Esophagus squamous epithelium (tissue), 5 donors: ENCODE data around the gene LTBP3. TPM values are rescaled to one million over a fixed set of nuclear protein-coding genes. Genes with fewer than 3 reads are reported as not detected.

Experiments
- DNase-seq: peaks from one replicate; lab custom pipeline; 2025; lab: John Stamatoyannopoulos, UW
- H3K27ac ChIP-seq, 4 donors: fragments of 200-600 bp; sonication (generic); one replicate each; pipeline ENCODE4 v1.5.1; 2016 to 2019; ENCODE audit warnings: mild to moderate bottlenecking in 1 of 4
- H3K27me3 ChIP-seq, 4 donors: fragments of 200-600 bp; sonication (generic); 1 replicate in 3 of 4; 2 replicates in 1 of 4; pipeline versions ENCODE4 v1.5.1 to v1.6.0; 2017 to 2021; ENCODE audit warnings: antibody characterized with exemption in 1 of 4
- H3K36me3 ChIP-seq, 3 donors: fragments of 200-600 bp; sonication (generic); one replicate each; pipeline ENCODE4 v1.5.1; 2016 to 2019
- H3K4me1 ChIP-seq, 3 donors: fragments of 200-600 bp; sonication (generic); one replicate each; pipeline ENCODE4 v1.5.1; 2017 to 2019
- H3K4me3 ChIP-seq, 4 donors: fragments of 200-600 bp; sonication (generic); 1 replicate in 3 of 4; 2 replicates in 1 of 4; pipeline ENCODE4 v1.5.1; 2016 to 2019; ENCODE audit warnings: mild to moderate bottlenecking in 2 of 4, moderate library complexity in 1 of 4
- H3K9me3 ChIP-seq, 3 donors: fragments of 200-600 bp; sonication (generic); one replicate each; pipeline ENCODE4 v1.5.1; 2016 to 2019
- CTCF ChIP-seq, 6 experiments: fragments of 450-650 bp in 4 of 6; fragments of 200-600 bp in 2 of 6; sonication (generic) in 2 of 6; IDR thresholded peaks; one replicate each; pipeline ENCODE4 v1.5.1; 2016 to 2019; ENCODE audit warnings: antibody characterized with exemption in 6 of 6, mild to moderate bottlenecking in 4 of 6, moderate library complexity in 4 of 6
- POLR2A ChIP-seq, 4 donors: fragments of 450-650 bp; IDR thresholded peaks; one replicate each; pipeline ENCODE4 v1.6.1; 2017; ENCODE audit warnings: antibody characterized with exemption in 4 of 4, mild to moderate bottlenecking in 4 of 4, moderate library complexity in 3 of 4
- WGBS, 2 donors: methylation state at CpG; one replicate each; pipeline ENCODE4 v1.1.5; 2018; 5-methylcytosine and 5-hydroxymethylcytosine counted together
- intact Hi-C: fragments of 100-400 bp; cut with DNase I; formaldehyde crosslinking; loops from one replicate; pipeline ENCODE4 v1.15.0; 2022
- total RNA-seq, 4 donors: library from RNA; depleted of rRNA; stranded (reverse); fragments of >200 nt; gene quantifications; one replicate each; pipeline ENCODE4 v1.1.0, GENCODE V29; 2016
- donor health status: DM: yes; HTN: yes; CAD: no.

Gene LTBP3
- total RNA-seq, 4 donors from 2014 or later, result 28.1 to 87.5 (median 54.0) TPM

GRCh38 chr11:65572356-65573051 lies 14.3 kb upstream of the LTBP3 start, which contains the start of gene FAM89B:
TSS of gene FAM89B (plus strand) at chr11:65572538. CDS start at chr11:65572670, 132 bp downstream.
- H3K9me3 ChIP-seq, result no peaks in the 10 kb centered on the region
- H3K36me3 ChIP-seq, result peaks cover 0 to 13% (median 0%) of the 10 kb centered on the region in 3 donors
- TF ChIP-seq CTCF (IDR thresholded peaks at IDR 0.05), result no peak
- TF ChIP-seq POLR2A (IDR thresholded peaks at IDR 0.05), result peak in 3 of 4 donors; percentile 39 to 72 (median 68)
- WGBS, 2 donors, result 0 to 3% methylated on average over 7 to 9 of the region's 86 CpGs
- H3K4me1 ChIP-seq, result peaks cover 50 to 86% (median 64%) of the 10 kb centered on the region in 3 donors
- peak within 1 kb of the TSS; percentile 80 to 92 (median 84) for H3K4me3 ChIP-seq
- intact Hi-C loops, result loop anchor here (5.0 kb wide), 1 partner anchor 35 kb away; no protein-coding TSS in a partner anchor
- H3K27me3 ChIP-seq, result no peaks in the 10 kb centered on the region
- DNase-seq, result peak; percentile 62
- peak within 1 kb of the TSS; percentile 96 to 99 (median 98) for H3K27ac ChIP-seq

DNA sequence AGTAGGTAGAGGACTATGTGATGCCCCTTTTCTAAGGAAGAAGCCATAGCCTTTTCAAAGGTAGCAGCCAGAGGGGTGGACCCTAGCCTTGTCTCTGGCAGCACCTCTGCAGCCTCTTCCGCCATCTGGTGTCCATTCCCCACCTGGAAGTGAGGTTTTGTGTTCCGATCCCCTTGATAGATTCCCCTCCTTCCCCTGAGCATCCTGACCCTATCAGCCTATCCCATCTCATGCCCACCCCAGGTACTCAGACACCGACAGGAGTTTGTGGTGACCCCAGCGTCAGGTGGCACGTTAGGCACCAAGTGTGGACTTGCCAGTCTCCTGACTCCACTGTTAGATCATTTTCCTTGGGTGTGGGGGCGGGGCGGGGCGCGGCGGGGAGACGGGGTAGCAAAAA lies 13.8 kb upstream of the LTBP3 start:
- Histone ChIP-seq H3K27me3 (no peaks in the 10 kb centered on the region), H3K4me1 (peaks cover 45 to 86% (median 59%) of the 10 kb centered on the region in 3 donors), H3K9me3 (no peaks in the 10 kb centered on the region), H3K4me3 (peak overlapping the region; percentile 80 to 92 (median 84)), H3K27ac (peak overlapping the region; percentile 96 to 99 (median 98)), H3K36me3 (peaks cover 0 to 15% (median 0%) of the 10 kb centered on the region in 3 donors)
- TF ChIP-seq CTCF (IDR thresholded peaks at IDR 0.05) (peak in 3 of 6 experiments; percentile 16 to 38 (median 32)), POLR2A (IDR thresholded peaks at IDR 0.05) (no peak)
- intact Hi-C loops, result loop anchor here (5.0 kb wide), 1 partner anchor 35 kb away; no protein-coding TSS in a partner anchor
- no peak for DNase-seq
- 8 to 27% methylated on average over 2 to 7 of the region's 11 CpGs for WGBS, 2 donors

GRCh38 chr11:65571420-65571819 lies 13.3 kb upstream of the LTBP3 start:
- no peak for DNase-seq
- Histone ChIP-seq H3K27me3 (no peaks in the 10 kb centered on the region), H3K4me3 (peak overlapping the region in 3 of 4 donors; percentile 80 to 92 (median 87)), H3K4me1 (peaks cover 48 to 86% (median 53%) of the 10 kb centered on the region in 3 donors), H3K36me3 (peaks cover 0 to 20% (median 0%) of the 10 kb centered on the region in 3 donors), H3K27ac (peak overlapping the region; percentile 96 to 99 (median 98)), H3K9me3 (no peaks in the 10 kb centered on the region)
- WGBS, 2 donors, result 72% methylated on average over 5 of the region's 9 CpGs; no CpG with 5 or more reads in 1 of the 2 donors
- TF ChIP-seq POLR2A (IDR thresholded peaks at IDR 0.05), result no peak
- no peak for TF ChIP-seq CTCF (IDR thresholded peaks at IDR 0.05)
- intact Hi-C loops, result loop anchor here (5.0 kb wide), 1 partner anchor 34 kb away; no protein-coding TSS in a partner anchor

GRCh38 chr11:65569973-65570918 lies 12.1 kb upstream of the LTBP3 start, which contains the start of gene ZNRD2:
TSS of gene ZNRD2 (plus strand) at chr11:65570477. CDS start at chr11:65570492, 15 bp downstream.
- H3K9me3 ChIP-seq, result no peaks in the 10 kb centered on the region
- H3K4me3 ChIP-seq, result peak within 1 kb of the TSS; percentile 53 to 92 (median 84)
- H3K4me1 ChIP-seq, result peaks cover 45 to 88% (median 46%) of the 10 kb centered on the region in 3 donors
- TF ChIP-seq POLR2A (IDR thresholded peaks at IDR 0.05), result peak in 3 of 4 donors; percentile 73 to 82 (median 75)
- peak in 5 of 6 experiments; percentile 15 to 37 (median 19) for TF ChIP-seq CTCF (IDR thresholded peaks at IDR 0.05)
- H3K36me3 ChIP-seq, result peaks cover 0 to 24% (median 0%) of the 10 kb centered on the region in 3 donors
- peak; percentile 95 for DNase-seq
- intact Hi-C loops, result loop anchor here (5.0 kb wide), 1 partner anchor 33 kb away; no protein-coding TSS in a partner anchor
- peak within 1 kb of the TSS; percentile 96 to 99 (median 98) for H3K27ac ChIP-seq
- H3K27me3 ChIP-seq, result no peaks in the 10 kb centered on the region
- WGBS, 2 donors, result 0% methylated on average over 4 to 16 of the region's 89 CpGs
